GM19025 (cell line): ENCODE measurements around the gene PROC.
"Not testable (repeated sequence)": the region's sequence is repeated elsewhere in the genome, so short reads cannot be mapped to it uniquely, and the experiment has no call there.

Source experiments
- ATAC-seq: cut with Tn5 transposase; IDR thresholded peaks from one replicate; pipeline ENCODE4 v1.9.1; 2021; ENCODE audit warnings: mild to moderate bottlenecking, low read depth, moderate library complexity; ENCODE audit not compliant: unreplicated experiment

The PROC gene

GRCh38 chr2:127392828-127393578, 25.2 kb upstream of the PROC start:
- ATAC-seq: no peak

DNA sequence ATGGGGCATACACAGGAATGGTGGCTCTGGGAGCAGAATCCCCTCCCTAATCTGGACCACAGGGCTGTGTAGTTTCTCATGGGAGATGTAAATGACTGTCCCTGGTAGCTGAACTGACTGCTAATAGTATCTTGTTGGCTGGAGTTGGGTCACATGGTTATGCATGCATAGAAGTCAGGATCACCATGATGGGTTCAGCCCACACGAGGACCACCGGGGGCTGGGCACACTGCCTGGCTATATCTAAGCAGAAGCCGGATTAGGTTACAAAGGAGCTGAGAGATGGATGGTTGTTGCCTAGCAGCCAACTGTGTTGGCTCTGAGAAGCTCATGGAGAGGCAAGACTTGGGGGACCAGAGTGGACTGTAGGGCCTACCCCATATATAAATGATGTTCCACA, 23.7 kb upstream of the PROC start:
- ATAC-seq: no peak

DNA sequence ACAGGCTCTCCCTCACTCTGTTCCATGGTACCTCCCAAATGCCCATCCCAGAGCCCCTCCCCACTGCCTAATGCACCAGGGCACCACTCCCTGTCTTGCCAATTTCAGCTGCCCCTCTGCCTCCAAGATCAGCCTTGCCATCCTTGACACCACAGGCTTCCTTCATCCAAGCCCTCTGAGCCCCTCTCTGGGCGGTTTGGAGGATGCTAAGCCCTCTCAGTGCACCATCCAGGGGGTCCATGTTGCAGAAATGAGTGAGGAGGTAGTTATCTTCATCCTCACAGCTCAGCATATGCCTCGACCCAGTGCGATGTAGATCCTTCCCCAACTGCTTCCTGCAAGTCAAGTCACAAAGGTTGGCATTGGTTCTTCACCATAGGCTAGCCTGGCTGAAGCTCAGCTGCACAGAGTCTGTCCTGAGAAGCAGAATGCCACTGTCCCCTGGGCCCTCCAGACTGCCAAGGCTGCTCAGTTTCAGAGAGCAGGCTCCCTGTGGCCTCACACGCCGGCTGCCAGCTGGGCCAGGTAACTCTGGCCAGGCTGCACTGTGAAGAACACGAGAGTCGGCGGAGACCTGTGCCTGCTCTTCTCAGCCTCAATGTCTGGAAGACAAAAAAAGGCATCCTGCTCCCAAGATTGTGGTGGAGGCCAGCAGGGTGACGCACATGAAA, 20.5 kb upstream of the PROC start:
- ATAC-seq: no peak

DNA sequence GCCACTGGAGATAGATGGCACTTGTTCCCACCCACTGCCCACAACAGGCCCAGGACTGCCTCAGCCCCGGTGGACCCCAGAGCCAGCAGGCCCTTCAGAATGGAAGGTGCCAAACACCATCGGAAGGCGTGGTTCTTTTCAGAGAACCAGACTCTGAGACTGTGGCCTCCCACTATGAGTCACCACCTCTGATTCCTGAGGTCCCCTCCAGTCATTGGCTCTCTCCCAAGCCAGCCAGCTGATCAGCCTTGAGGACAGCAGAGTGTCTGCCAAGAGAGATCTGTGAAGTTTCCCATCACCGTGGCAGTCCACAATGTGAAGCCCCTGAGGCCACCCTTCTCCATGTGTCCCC, 20.0 kb upstream of the PROC start:
- ATAC-seq: peak; percentile 93

GRCh38 chr2:127400533-127400896, 17.7 kb upstream of the PROC start:
- no peak for ATAC-seq

DNA sequence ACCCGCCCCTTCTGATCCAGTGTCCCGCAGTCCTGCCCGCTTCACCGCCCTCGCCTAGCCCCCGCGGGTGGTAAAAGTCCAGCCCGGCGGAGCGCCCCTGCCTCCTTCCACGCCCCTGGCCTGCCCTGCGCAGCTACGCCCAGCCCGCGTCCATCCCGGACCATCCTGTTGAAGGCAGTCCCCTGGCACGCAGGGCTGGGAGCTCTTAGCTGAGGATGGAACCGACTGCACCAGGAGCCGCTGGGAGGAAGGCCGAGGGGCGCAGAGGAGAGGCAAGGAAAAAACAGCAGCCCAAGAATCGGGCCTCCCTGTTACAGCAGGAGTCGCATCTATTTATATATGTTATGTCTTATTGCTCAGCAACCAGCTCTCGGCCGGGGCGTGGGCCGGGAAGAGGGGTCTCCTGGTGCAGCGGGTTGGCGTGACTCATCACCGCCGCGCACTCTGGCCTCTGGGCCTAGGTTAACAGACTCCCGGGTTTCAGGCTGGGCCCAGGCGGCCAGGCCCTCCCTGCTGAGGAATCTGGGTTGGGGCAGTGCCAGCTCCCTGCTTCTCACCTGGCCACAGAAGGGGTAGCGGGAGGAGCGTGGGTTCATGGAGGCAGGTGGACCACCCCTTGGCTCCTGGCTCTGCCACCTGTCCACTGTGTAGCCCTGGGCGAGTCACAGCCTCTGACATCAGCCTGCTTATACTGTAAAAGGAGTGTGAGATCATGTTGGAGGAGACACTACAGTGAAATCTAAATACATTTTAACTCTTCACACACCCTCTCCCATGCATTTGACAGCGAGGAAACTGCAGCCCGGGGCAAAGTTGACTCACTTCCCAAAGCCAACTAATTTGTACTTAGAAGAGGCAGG, 17.1 kb upstream of the PROC start:
- ATAC-seq: no peak

DNA sequence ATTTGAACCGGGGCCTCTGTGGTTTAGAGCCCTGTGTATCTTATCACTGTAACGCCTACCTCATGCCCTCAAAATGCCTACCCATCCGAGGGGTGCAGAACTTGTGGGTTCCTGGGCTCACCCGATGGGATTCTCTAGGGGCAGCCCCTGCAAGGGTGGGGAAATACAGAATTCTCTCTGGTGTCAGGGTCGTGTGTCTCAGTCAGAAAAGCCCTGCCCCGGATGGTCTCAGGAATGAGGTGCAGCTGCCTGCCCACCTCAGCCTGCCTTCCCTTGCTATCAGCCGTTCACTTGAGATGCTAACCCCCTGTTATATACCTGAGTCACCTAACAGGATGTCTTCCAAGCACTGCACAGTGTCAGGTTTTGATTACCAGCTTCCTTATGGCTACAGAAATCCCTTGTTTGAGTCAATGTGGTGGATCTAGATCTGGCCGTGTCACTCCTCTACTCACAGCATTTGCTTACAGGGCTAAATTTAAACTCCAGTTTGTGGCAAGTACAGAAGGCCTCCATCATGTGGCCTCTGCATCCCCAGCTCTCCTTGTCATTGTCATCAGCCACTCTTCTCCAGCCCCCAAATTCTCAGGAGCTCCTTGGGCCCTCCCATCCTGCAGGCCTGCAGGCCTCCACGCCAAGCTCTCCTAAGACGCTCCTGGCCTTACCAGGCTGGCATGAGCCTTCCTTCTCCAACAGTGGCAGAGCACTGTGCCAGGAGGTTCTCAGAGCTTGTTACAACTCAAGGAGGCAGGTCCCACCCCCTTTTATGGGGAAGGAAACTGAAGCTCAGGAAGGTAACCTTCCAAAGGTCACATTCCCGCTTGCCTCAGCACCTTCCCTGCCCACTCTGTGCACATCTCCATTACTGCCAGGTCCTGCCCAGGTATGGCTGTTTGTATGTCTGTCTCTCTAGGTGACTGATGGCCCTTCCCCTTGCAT, 16.2 kb upstream of the PROC start:
- no peak for ATAC-seq

GRCh38 chr2:127403460-127403859, 14.8 kb upstream of the PROC start:
- no peak for ATAC-seq

- ATAC-seq: no peak
Measured at GRCh38 chr2:127404466-127405254, 13.6 kb upstream of the PROC start.

GRCh38 chr2:127405255-127405610, 13.0 kb upstream of the PROC start:
- ATAC-seq: no peak

DNA sequence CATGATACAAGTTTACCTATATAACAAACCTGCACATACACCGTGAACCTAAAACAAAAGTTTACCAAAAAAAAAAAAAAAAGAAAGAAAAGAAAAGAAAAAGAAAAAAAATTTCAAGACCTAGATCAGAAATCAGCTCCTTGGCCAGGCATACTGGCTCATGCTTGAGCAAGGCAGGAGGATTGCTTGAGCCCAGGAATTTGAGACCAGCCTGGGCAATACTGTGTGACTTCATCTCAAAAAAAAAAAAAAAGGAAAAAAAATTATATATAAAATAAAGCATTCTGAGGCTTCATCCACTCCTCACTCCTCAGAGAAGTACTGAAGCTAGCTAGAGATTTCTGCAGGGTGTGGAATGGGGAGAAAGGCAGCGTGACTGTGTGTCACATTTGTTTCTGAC, 11.8 kb upstream of the PROC start:
- ATAC-seq: no peak

- ATAC-seq: no peak
Measured at GRCh38 chr2:127407091-127407490, 11.1 kb upstream of the PROC start.

DNA sequence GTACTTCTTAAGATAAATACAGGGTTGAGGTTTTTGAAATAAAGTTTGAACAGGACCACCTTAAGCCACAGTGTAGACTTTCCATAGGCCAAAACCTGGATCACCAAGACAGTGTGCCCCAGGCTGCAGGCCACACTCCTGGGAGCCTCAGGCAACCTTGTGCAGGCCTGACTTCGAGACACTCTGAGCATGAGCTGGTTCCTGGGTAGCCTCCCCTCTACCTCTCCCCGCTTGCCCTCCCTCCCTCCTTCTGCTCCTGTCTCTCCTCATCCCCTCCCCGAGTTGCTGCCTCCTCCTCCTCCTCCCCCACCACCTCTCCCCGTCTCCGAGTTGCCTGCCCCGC, 10.6 kb upstream of the PROC start:
- peak; percentile 4 for ATAC-seq

DNA sequence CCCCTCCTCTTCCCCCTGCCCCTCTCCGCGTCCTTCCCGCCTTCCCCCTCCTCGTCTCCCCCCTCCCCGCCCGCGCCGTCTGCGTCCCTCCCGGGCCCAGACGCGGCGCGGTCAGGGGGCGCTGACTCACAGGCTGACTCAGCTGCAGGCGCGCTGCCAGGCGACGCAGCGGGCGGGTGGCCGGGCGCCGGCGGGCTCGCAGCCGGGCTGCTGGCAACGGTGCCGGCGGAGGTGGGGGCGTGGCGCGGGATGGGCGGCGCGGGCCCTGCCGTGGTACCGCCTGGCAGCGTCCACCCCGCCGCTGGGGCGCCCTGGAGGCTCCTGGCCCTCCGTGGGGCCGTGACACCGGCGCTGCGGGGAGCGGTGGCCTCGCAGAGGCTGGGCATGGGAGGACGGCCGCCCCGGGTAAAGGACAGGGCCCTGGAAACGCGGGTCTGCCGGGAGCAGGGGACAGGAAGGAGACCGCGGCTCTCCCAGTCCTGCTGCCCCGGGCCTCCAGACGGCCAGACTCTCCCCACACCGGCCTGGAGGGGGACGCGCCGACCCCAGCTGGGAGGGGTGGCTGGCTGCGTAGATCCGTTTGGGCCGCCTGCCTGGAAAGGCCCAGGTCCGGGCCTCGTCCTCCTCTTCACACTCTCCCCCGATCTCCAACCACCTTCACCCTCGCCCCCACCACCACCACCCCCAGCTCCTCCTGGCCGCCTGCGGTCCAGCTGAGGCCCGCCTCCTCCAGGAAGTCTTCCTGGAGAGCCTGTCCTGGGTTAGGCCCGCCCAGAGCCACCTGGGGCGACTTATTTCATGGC, 10.0 kb upstream of the PROC start:
- ATAC-seq: peak; percentile 71

DNA sequence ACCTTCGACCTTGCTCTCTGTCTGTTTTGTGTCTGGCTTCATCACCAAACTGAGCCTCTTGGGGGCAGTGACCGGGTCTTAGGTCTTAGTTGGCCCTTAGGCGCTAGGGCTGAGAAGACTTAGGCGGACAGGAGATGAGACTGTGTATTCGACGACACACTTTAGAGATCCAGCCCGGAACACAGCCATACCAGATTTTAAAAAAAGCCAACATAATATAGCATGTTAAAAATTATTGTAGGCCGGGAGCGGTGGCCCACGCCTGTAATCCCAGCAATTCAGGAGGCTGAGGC, 9.5 kb upstream of the PROC start:
- ATAC-seq: no peak

- not testable (repeated sequence) for ATAC-seq
Measured at GRCh38 chr2:127409716-127410115, 8.5 kb upstream of the PROC start.

DNA sequence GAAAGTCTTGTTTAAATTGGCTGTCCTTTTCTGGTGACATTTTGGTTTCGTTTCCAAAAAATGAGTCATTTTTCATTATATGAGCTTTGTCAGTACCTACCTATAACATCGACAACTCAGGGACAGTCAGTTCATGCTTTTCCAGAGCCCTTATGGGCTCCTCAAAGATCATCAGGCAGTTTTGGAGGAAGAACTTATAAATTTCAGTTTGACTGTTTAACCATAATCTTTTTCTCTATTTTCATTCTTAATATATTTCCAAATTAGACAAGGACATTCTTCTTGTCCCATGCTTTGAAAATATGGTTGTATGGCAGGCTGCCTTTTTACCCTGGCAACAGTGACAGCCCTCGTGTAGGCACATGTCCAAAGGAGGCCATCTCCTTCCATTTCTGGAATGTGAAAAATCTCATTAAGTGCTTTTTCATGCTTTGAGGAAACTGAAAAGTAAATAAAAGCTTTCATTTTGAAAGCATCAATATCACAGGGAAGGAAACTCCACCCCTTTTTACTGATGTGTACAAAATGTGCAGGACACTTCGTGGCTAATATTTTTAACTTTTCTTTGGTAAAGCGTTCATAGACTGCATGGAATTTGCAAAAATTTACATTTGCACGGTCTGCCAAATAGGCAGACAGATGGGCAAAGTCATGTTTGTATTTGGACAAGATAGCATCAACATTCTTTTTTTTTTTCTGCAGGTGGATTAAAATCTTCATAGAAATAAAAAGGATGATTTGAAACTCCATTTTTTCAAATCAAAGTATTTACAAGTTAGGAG, 7.2 kb upstream of the PROC start:
- ATAC-seq: peak; percentile 49

DNA sequence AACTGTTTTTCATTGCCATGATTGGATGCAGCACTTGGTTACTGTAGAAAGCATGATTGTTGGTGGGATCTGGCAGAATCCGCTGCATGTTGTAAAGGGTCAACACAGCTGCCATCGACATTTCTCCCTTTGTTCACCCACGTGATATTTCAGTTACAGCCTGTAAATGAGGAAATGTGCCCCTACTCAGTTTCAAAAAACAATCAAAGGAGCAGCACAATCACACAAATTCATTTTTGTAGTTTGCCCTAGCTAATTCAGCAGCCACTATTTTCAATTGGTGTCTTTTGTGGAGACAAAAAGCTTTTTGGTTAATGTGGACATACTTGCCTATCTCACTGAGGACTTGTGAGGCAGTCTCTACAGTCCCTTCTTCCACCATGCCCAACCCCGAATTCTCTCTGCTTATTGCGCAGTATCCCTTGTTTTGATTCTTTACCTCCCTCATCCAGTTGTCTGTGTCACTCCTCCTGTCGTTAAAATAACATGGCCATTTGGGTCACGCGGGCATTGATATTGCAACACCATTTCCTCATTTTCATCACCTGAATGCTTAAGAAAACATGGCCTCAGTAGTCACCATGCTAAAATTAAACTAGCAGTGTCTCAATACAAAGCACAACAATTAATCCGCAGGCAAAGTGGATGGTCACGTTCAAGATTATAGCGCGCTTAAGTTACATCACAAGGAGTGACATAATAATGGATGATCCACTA, 6.4 kb upstream of the PROC start:
- ATAC-seq: no peak
